Measurements from ENCODE around the gene AKAP1. TPM values are rescaled to one million over a fixed set of nuclear protein-coding genes. Genes with fewer than 3 reads are reported as not detected.

The AKAP1 gene
- total RNA-seq, 6 donors from 2014 or later, result 51.2 to 147 (median 79.4) TPM

GRCh38 chr17:57107498-57108101 lies 22.6 kb downstream of the AKAP1 start:
- DNase-seq, result peak in 1 of 2 donors; percentile 74
- Histone ChIP-seq H3K27ac (peak overlapping the region; percentile 27 to 79 (median 59)), H3K36me3 (peaks cover 0 to 27% (median 13%) of the 10 kb centered on the region in 4 donors), H3K4me1 (peaks cover 6 to 46% (median 28%) of the 10 kb centered on the region in 4 donors), H3K4me3 (no peak overlapping the region), H3K9me3 (no peaks in the 10 kb centered on the region), H3K27me3 (no peaks in the 10 kb centered on the region)
- TF ChIP-seq POLR2A (IDR thresholded peaks at IDR 0.05) (peak in 1 of 4 donors; percentile 23), CTCF (IDR thresholded peaks at IDR 0.05) (no peak), POLR2AphosphoS5 (IDR thresholded peaks at IDR 0.05) (peak in 1 of 2 donors; percentile 45), EP300 (IDR thresholded peaks at IDR 0.05) (peak in 1 of 4 donors; percentile 62)
- WGBS, 2 donors, result 65 to 66% methylated on average over 6 to 12 of the region's 12 CpGs
- ATAC-seq (ENCODE audit: low FRiP score in 2 of 2), result peak; percentile 42 to 80

GRCh38 chr17:57108671-57109392 lies 23.8 kb downstream of the AKAP1 start:
- Histone ChIP-seq H3K4me1 (peaks cover 6 to 43% (median 28%) of the 10 kb centered on the region in 4 donors), H3K27me3 (no peaks in the 10 kb centered on the region), H3K4me3 (no peak overlapping the region), H3K27ac (peak overlapping the region; percentile 27 to 79 (median 62)), H3K36me3 (peaks cover 0 to 33% (median 18%) of the 10 kb centered on the region in 4 donors), H3K9me3 (no peaks in the 10 kb centered on the region)
- 85 to 88% methylated on average over 6 to 12 of the region's 12 CpGs for WGBS, 2 donors
- DNase-seq, result peak in 1 of 2 donors; percentile 43
- ATAC-seq (ENCODE audit: low FRiP score in 2 of 2), result no peak
- TF ChIP-seq EP300 (IDR thresholded peaks at IDR 0.05) (no peak), CTCF (IDR thresholded peaks at IDR 0.05) (no peak), POLR2A (IDR thresholded peaks at IDR 0.05) (no peak), POLR2AphosphoS5 (IDR thresholded peaks at IDR 0.05) (no peak)

GRCh38 chr17:57109393-57110151 lies 24.5 kb downstream of the AKAP1 start:
- no peak for TF ChIP-seq POLR2AphosphoS5 (IDR thresholded peaks at IDR 0.05)
- no peak for TF ChIP-seq POLR2A (IDR thresholded peaks at IDR 0.05)
- TF ChIP-seq CTCF (IDR thresholded peaks at IDR 0.05), result peak in 2 of 6 experiments; percentile 10 to 36
- TF ChIP-seq EP300 (IDR thresholded peaks at IDR 0.05), result no peak
- ATAC-seq (ENCODE audit: low FRiP score in 2 of 2) (no peak), DNase-seq (peak in 1 of 2 donors; percentile 52)
- Histone ChIP-seq H3K36me3 (peaks cover 2 to 37% (median 22%) of the 10 kb centered on the region in 4 donors), H3K27me3 (no peaks in the 10 kb centered on the region), H3K27ac (peak overlapping the region in 3 of 4 donors; percentile 50 to 79 (median 73)), H3K9me3 (no peaks in the 10 kb centered on the region), H3K4me3 (no peak overlapping the region), H3K4me1 (peaks cover 6 to 43% (median 28%) of the 10 kb centered on the region in 4 donors)
- 73 to 88% methylated on average over 14 of the region's 14 CpGs for WGBS, 2 donors

DNA sequence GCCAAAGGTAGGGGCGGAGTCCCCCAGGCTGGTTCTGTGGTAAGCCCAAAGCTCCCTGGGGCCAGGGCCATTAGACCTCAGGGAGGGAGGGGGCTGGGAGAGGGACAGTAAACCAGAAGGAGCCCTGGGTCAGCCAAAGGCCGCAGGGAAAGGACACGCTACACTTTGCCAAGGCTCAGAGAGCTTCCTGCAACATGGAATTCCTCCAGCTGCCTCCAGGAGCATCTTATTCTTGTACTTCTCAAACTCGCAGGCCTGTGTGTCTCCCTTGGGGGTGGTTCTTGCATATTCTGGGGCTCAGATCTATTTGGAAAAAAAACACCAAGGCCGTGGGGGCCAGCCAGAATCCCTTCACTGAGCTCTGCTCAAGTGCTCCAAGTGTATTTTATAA lies 25.1 kb downstream of the AKAP1 start:
- Histone ChIP-seq H3K4me3 (no peak overlapping the region), H3K4me1 (peaks cover 6 to 43% (median 28%) of the 10 kb centered on the region in 4 donors), H3K9me3 (no peaks in the 10 kb centered on the region), H3K36me3 (peaks cover 7 to 43% (median 26%) of the 10 kb centered on the region in 4 donors), H3K27ac (peak overlapping the region in 3 of 4 donors; percentile 9 to 79 (median 50)), H3K27me3 (no peaks in the 10 kb centered on the region)
- ATAC-seq (ENCODE audit: low FRiP score in 2 of 2) (no peak), DNase-seq (no peak)
- WGBS, 2 donors, result 49 to 80% methylated on average over 5 of the region's 5 CpGs
- TF ChIP-seq CTCF (IDR thresholded peaks at IDR 0.05) (no peak), EP300 (IDR thresholded peaks at IDR 0.05) (no peak)

Data from upper lobe of left lung (tissue), 6 donors.